GM19193 (cell line): ENCODE results near the gene SLC25A39.
A peak's percentile ranks its signal among the peaks of the same experiment; 100 is the strongest.

ENCODE experiments used
- POLR2A ChIP-seq: IDR thresholded peaks from 4 replicates; pipeline ENCODE4 v1.6.1; 2011; ENCODE audit not compliant: insufficient read depth, insufficient read length; ENCODE audit errors: extremely low read depth

The SLC25A39 gene

GRCh38 chr17:44346064-44346844, 21.6 kb upstream of the SLC25A39 start:
- TF ChIP-seq POLR2A, result no peak

- TF ChIP-seq POLR2A, result peak; percentile 8
Measured at GRCh38 chr17:44345454-44346026, 20.9 kb upstream of the SLC25A39 start.

GRCh38 chr17:44344939-44345453, 20.4 kb upstream of the SLC25A39 start, which contains the start of gene GRN:
TSS of gene GRN (plus strand) at chr17:44345302. CDS start at chr17:44349165, 3,863 bp downstream.
- TF ChIP-seq POLR2A, result peak; percentile 96

GRCh38 chr17:44343510-44344209, 19.0 kb upstream of the SLC25A39 start:
- no peak for TF ChIP-seq POLR2A

- no peak for TF ChIP-seq POLR2A
Measured at GRCh38 chr17:44338702-44339101, 14.1 kb upstream of the SLC25A39 start.

- no peak for TF ChIP-seq POLR2A
Measured at GRCh38 chr17:44335968-44336367, 11.3 kb upstream of the SLC25A39 start.

- no peak for TF ChIP-seq POLR2A
Measured at GRCh38 chr17:44335564-44335963, 10.9 kb upstream of the SLC25A39 start.

GRCh38 chr17:44334727-44335126, 10.1 kb upstream of the SLC25A39 start:
- TF ChIP-seq POLR2A, result no peak

- no peak for TF ChIP-seq POLR2A
Measured at GRCh38 chr17:44334315-44334714, 9.7 kb upstream of the SLC25A39 start.

- TF ChIP-seq POLR2A, result no peak
Measured at GRCh38 chr17:44333371-44333770, 8.7 kb upstream of the SLC25A39 start.

GRCh38 chr17:44331249-44331760, 6.7 kb upstream of the SLC25A39 start:
- no peak for TF ChIP-seq POLR2A

GRCh38 chr17:44327715-44328449, 3.3 kb upstream of the SLC25A39 start:
- no peak for TF ChIP-seq POLR2A

GRCh38 chr17:44326861-44327444, 2.3 kb upstream of the SLC25A39 start:
- no peak for TF ChIP-seq POLR2A

GRCh38 chr17:44324092-44324570, 492 bp downstream of the SLC25A39 start:
- no peak for TF ChIP-seq POLR2A
